Esophagus muscularis mucosa (tissue), 4 donors: Measurements from ENCODE around the gene CASTOR1. TPM values are rescaled to one million over a fixed set of nuclear protein-coding genes. Genes with fewer than 3 reads are reported as not detected.
A peak's percentile ranks its signal among the peaks of the same experiment; 100 is the strongest.

Experiments used
- DNase-seq: peaks from one replicate; pipeline ENCODE4 v3.0.0-alpha.2; 2017; ENCODE audit errors: extremely low spot score
- H3K27ac ChIP-seq, 4 donors: fragments of 200-600 bp; sonication (generic); replicated peaks in 1 of 4; 1 replicate in 3 of 4; 2 replicates in 1 of 4; pipeline ENCODE4 v1.5.1; 2016 to 2019; ENCODE audit warnings: mild to moderate bottlenecking in 1 of 4
- H3K27me3 ChIP-seq, 4 donors: fragments of 200-600 bp; sonication (generic); one replicate each; pipeline versions ENCODE4 v1.5.1 to v1.6.0; 2016 to 2019
- H3K36me3 ChIP-seq, 4 donors: fragments of 200-600 bp; sonication (generic); one replicate each; pipeline ENCODE4 v1.5.1; 2016 to 2019
- H3K4me1 ChIP-seq, 4 donors: fragments of 200-600 bp; sonication (generic); one replicate each; pipeline ENCODE4 v1.5.1; 2016 to 2019
- H3K4me3 ChIP-seq, 4 donors: fragments of 200-600 bp; sonication (generic); 1 replicate in 2 of 4; 2 replicates in 2 of 4; pipeline ENCODE4 v1.5.1; 2016 to 2019; ENCODE audit warnings: mild to moderate bottlenecking in 4 of 4, moderate library complexity in 1 of 4
- H3K9me3 ChIP-seq, 4 donors: fragments of 200-600 bp; sonication (generic); 1 replicate in 3 of 4; 2 replicates in 1 of 4; pipeline ENCODE4 v1.5.1; 2016 to 2019
- EP300 ChIP-seq: sonication (generic); formaldehyde crosslinking; IDR thresholded peaks from one replicate; pipeline ENCODE4 v1.6.1; 2017; ENCODE audit warnings: antibody characterized with exemption
- POLR2A ChIP-seq: fragments of 450-650 bp; IDR thresholded peaks from one replicate; pipeline ENCODE4 v1.6.1; 2017; ENCODE audit warnings: antibody characterized with exemption, moderate library complexity, mild to moderate bottlenecking, low read depth
- POLR2AphosphoS5 ChIP-seq, 2 donors: sonication (generic); formaldehyde crosslinking; IDR thresholded peaks; one replicate each; pipeline ENCODE4 v1.6.1; 2017; ENCODE audit warnings: antibody characterized with exemption in 2 of 2
- WGBS: methylation state at CpG from one replicate; pipeline ENCODE4 v1.1.5; 2018; 5-methylcytosine and 5-hydroxymethylcytosine counted together
- intact Hi-C: fragments of 100-400 bp; cut with DNase I; formaldehyde crosslinking; loops from one replicate; pipeline ENCODE4 v1.15.1; 2023
- total RNA-seq, 4 donors: library from RNA; depleted of rRNA; stranded (reverse); fragments of >200 nt; gene quantifications; one replicate each; pipeline versions ENCODE4 v1.1.0 to v1.2.1, GENCODE V29; 2016
- TF ChIP-seq, protein P1 (sequence below), 3 experiments: fragments of 200-600 bp in 2 of 3; fragments of 450-650 bp in 1 of 3; sonication (generic) in 2 of 3; IDR thresholded peaks; one replicate each; pipeline ENCODE4 v1.5.1; 2017 to 2019; ENCODE audit warnings: antibody characterized with exemption in 3 of 3, mild to moderate bottlenecking in 2 of 3, moderate library complexity in 1 of 3

The CASTOR1 gene
- total RNA-seq, 4 donors from 2014 or later = 16.5 to 19.4 (median 17.8) TPM

DNA sequence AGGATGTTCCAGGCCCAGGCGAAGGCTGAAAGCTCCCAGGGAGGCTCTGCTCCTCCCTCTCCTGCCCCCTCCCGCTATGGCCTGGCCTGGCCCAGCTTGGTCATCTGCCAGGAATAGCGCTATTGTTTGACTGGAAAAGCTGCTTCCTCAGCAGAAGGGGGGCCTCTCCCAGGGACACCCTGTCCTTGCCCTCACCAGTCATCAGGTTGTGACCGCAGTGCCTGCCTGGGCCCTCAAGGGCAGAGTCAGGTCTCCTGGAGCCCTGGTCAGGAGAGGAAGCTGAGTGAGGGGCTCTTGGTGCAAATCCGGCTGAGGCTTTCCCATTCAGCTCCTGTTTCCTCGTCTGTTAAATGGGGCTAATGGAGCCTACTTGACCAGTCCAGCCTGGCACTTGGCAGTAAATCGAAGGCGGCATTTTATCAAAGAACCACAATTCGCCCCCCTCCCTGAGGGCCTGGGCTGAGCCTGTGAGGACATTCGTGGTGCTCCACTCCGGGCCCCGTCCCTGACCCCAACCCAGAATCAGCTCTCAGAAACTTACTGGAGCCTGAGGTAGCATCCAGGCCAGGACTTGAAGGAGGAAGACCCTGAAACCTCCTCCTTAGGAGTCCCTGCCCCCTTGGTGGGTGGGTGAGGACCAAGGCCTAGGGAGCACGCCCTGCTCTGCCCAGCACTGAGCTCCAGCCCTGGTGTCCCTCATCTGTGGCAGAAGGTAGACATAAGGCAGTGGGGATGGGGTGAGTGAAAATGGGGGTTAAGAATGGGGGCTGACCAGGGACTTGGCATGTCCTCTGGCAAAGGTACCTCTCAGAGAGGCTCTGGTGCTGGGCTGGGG is 2.0 kb upstream of the CASTOR1 start:
- Histone ChIP-seq H3K4me1 (peaks cover 41 to 52% (median 50%) of the 10 kb centered on the region in 4 donors), H3K36me3 (peaks cover 31 to 54% (median 49%) of the 10 kb centered on the region in 4 donors), H3K9me3 (no peaks in the 10 kb centered on the region), H3K4me3 (peak overlapping the region in 1 of 4 donors; percentile 86), H3K27me3 (no peaks in the 10 kb centered on the region), H3K27ac (peak overlapping the region; percentile 94 to 99 (median 98))
- peak; percentile 97 for DNase-seq
- intact Hi-C loops = no loop called here
- TF ChIP-seq EP300 (peak; percentile 99), POLR2AphosphoS5 (IDR thresholded peaks at IDR 0.05) (peak; percentile 97 to 98), POLR2A (peak; percentile 27)
- TF ChIP-seq, protein P1, sequence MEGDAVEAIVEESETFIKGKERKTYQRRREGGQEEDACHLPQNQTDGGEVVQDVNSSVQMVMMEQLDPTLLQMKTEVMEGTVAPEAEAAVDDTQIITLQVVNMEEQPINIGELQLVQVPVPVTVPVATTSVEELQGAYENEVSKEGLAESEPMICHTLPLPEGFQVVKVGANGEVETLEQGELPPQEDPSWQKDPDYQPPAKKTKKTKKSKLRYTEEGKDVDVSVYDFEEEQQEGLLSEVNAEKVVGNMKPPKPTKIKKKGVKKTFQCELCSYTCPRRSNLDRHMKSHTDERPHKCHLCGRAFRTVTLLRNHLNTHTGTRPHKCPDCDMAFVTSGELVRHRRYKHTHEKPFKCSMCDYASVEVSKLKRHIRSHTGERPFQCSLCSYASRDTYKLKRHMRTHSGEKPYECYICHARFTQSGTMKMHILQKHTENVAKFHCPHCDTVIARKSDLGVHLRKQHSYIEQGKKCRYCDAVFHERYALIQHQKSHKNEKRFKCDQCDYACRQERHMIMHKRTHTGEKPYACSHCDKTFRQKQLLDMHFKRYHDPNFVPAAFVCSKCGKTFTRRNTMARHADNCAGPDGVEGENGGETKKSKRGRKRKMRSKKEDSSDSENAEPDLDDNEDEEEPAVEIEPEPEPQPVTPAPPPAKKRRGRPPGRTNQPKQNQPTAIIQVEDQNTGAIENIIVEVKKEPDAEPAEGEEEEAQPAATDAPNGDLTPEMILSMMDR (IDR thresholded peaks at IDR 0.05) = no peak
- 49% methylated on average over 12 of the region's 13 CpGs for WGBS

GRCh38 chr22:30290342-30291057 is 1.2 kb upstream of the CASTOR1 start:
- H3K27ac ChIP-seq = peak overlapping the region; percentile 94 to 99 (median 98)
- 67% methylated on average over 2 of the region's 3 CpGs for WGBS
- TF ChIP-seq, protein P1 (IDR thresholded peaks at IDR 0.05) = no peak
- no peak for TF ChIP-seq POLR2A
- no peak for TF ChIP-seq EP300
- no peak for TF ChIP-seq POLR2AphosphoS5 (IDR thresholded peaks at IDR 0.05)
- H3K9me3 ChIP-seq = no peaks in the 10 kb centered on the region
- peak overlapping the region; percentile 76 to 99 (median 92) for H3K4me3 ChIP-seq
- H3K36me3 ChIP-seq = peaks cover 28 to 54% (median 49%) of the 10 kb centered on the region in 4 donors
- no peak for DNase-seq
- H3K4me1 ChIP-seq = peaks cover 41 to 52% (median 50%) of the 10 kb centered on the region in 4 donors
- intact Hi-C loops = no loop called here
- no peaks in the 10 kb centered on the region for H3K27me3 ChIP-seq

GRCh38 chr22:30289980-30290313 is 642 bp upstream of the CASTOR1 start:
- 36% methylated on average over 5 of the region's 12 CpGs for WGBS
- TF ChIP-seq POLR2A (peak; percentile 51), POLR2AphosphoS5 (IDR thresholded peaks at IDR 0.05) (no peak)
- TF ChIP-seq, protein P1 (IDR thresholded peaks at IDR 0.05) = no peak
- Histone ChIP-seq H3K9me3 (no peaks in the 10 kb centered on the region), H3K27me3 (no peaks in the 10 kb centered on the region), H3K36me3 (peaks cover 29 to 54% (median 49%) of the 10 kb centered on the region in 4 donors), H3K27ac (peak overlapping the region; percentile 94 to 99 (median 98)), H3K4me3 (peak overlapping the region; percentile 76 to 99 (median 92)), H3K4me1 (peaks cover 41 to 52% (median 50%) of the 10 kb centered on the region in 4 donors)
- intact Hi-C loops = loop anchor here (2.0 kb wide), 1 partner anchor 37 kb away; the partner anchor contains the start of gene TBC1D10A
- DNase-seq = no peak

GRCh38 chr22:30288419-30289140 is 725 bp downstream of the CASTOR1 start:
- DNase-seq = no peak
- intact Hi-C loops = loop anchor here (1.0 to 2.0 kb wide), 2 partner anchors 38 to 98 kb away; partner anchors contain the start of gene TBC1D10A
- Histone ChIP-seq H3K9me3 (no peaks in the 10 kb centered on the region), H3K27me3 (no peaks in the 10 kb centered on the region), H3K4me3 (peak overlapping the region; percentile 76 to 99 (median 92)), H3K36me3 (peaks cover 21 to 54% (median 46%) of the 10 kb centered on the region in 4 donors), H3K27ac (peak overlapping the region; percentile 94 to 99 (median 98)), H3K4me1 (peaks cover 41 to 52% (median 50%) of the 10 kb centered on the region in 4 donors)
- WGBS = 24% methylated on average over 18 of the region's 27 CpGs
- TF ChIP-seq, protein P1 (IDR thresholded peaks at IDR 0.05) = no peak
- TF ChIP-seq EP300 (no peak), POLR2A (no peak), POLR2AphosphoS5 (IDR thresholded peaks at IDR 0.05) (no peak)
